BJ (cell line): ENCODE results near the gene STXBP3. TPM values are rescaled to one million over a fixed set of nuclear protein-coding genes. Genes with fewer than 3 reads are reported as not detected.

Source experiments
- CTCF ChIA-PET: fragments of 350-600 bp; formaldehyde crosslinking; extraction: SDS; loops from one replicate; lab custom pipeline; 2021; ENCODE audit warnings: antibody characterized with exemption, inconsistent platforms; lab: Yijun Ruan, JAX
- POLR2A ChIA-PET: fragments of 300-600 bp; sonication (Branson Sonifier 250); formaldehyde crosslinking; extraction: SDS; loops from one replicate; lab custom pipeline; 2021; ENCODE audit warnings: antibody characterized with exemption; lab: Charles Lee
- DNase-seq: peaks from one replicate; pipeline ENCODE4 v3.0.0-alpha.2; 2011; ENCODE audit warnings: low read depth
- H3K27me3 ChIP-seq: 2 replicates; pipeline ENCODE4 v1.6.0; 2011; ENCODE audit warnings: low read length; ENCODE audit not compliant: control insufficient read depth, insufficient read depth
- H3K36me3 ChIP-seq: 2 replicates; pipeline ENCODE4 v1.5.1; 2011; ENCODE audit warnings: low read length; ENCODE audit not compliant: control insufficient read depth, insufficient read depth
- H3K4me3 ChIP-seq: 2 replicates; pipeline ENCODE4 v1.5.1; 2011; ENCODE audit warnings: low read depth, mild to moderate bottlenecking, control low read depth, low read length
- CTCF ChIP-seq: IDR thresholded peaks from 2 replicates; pipeline ENCODE4 v1.5.1; 2011; ENCODE audit warnings: low read depth, mild to moderate bottlenecking, control low read depth, inconsistent platforms, low read length, moderate library complexity; ENCODE audit not compliant: insufficient read depth
- polyA plus RNA-seq: library from polyadenylated mRNA; depleted of rRNA; stranded (reverse); fragments of >200 nt; gene quantifications from 2 replicates; pipeline ENCODE4 v1.2.3, GENCODE V29; 2011

The STXBP3 gene
- polyA plus RNA-seq, 1 experiment, result 10.8 TPM

- Histone ChIP-seq H3K36me3 (no peaks in the 10 kb centered on the region), H3K27me3 (no peaks in the 10 kb centered on the region), H3K4me3 (no peak overlapping the region)
- DNase-seq, result no peak
- CTCF ChIA-PET, result interaction anchor here (1.6 to 7.2 kb wide), 8 partner anchors 10 to 67 kb away, joined by 5 to 147 read pairs (median 12); partner anchors contain the start of gene GPSM2
- TF ChIP-seq CTCF, result no peak
- POLR2A ChIA-PET, result no interaction called here
These were observed 83.0 kb downstream of the STXBP3 start for GRCh38 chr1:108829498-108829916.

GRCh38 chr1:108830119-108831008 lies 83.9 kb downstream of the STXBP3 start:
- POLR2A ChIA-PET, result interaction anchor here (1.1 kb wide), 1 partner anchor 66 kb away, joined by 5 read pairs; no protein-coding TSS in a partner anchor
- peak; percentile 96 for DNase-seq
- Histone ChIP-seq H3K36me3 (no peaks in the 10 kb centered on the region), H3K27me3 (no peaks in the 10 kb centered on the region), H3K4me3 (peak overlapping the region; percentile 12)
- TF ChIP-seq CTCF, result no peak
- CTCF ChIA-PET, result interaction anchor here (0.8 to 7.2 kb wide), 5 partner anchors 10 to 67 kb away, joined by 3 to 147 read pairs (median 17); no protein-coding TSS in a partner anchor

DNA sequence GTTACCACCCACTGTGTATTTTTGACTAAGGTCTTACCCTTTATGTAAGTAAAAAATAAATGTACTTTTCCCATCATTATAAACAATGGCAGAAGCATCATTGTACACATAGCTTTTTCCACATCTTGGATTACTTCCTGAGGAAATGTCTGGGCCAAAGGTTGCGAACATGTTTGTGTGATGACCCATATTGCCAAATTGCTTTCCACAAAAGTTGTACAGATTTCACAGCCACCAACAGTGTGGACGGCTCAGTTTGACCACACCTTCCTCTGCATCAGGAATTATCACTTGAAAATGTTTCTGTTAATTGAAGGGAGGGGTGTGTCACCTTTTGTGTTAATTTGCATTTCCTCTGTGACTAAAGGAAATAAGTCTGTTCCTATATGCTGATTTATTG lies 84.8 kb downstream of the STXBP3 start:
- DNase-seq, result peak; percentile 18
- no peaks in the 10 kb centered on the region for H3K36me3 ChIP-seq
- ChIA-PET POLR2A (interaction anchor here (1.1 kb wide), 1 partner anchor 65 kb away, joined by 5 read pairs; no protein-coding TSS in a partner anchor), CTCF (interaction anchor here (0.8 to 7.2 kb wide), 3 partner anchors 21 to 66 kb away, joined by 3 to 147 read pairs (median 17); no protein-coding TSS in a partner anchor)
- H3K27me3 ChIP-seq, result no peaks in the 10 kb centered on the region
- H3K4me3 ChIP-seq, result no peak overlapping the region
- no peak for TF ChIP-seq CTCF

DNA sequence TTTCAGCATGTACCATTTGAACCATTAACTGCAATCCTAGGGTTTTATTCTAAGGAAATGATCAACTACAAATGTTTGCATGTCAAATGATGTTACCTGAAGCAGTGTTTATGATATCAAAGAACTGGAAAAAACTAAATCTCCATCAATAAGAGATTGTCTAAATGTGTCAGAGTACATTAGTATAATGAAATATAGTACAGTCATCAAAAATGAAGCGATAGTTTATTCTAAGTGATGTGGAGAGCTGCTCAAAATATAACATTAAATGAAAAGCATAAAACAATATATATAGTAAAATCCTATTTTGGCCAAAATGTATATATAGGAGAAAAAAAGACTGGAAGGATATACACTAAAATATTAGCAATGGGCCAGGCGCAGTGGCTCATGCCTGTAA lies 86.5 kb downstream of the STXBP3 start:
- Histone ChIP-seq H3K4me3 (no peak overlapping the region), H3K27me3 (no peaks in the 10 kb centered on the region), H3K36me3 (no peaks in the 10 kb centered on the region)
- CTCF ChIA-PET, result interaction anchor here (1.2 kb wide), 1 partner anchor 17 kb away, joined by 5 read pairs; no protein-coding TSS in a partner anchor
- TF ChIP-seq CTCF, result no peak
- POLR2A ChIA-PET, result no interaction called here
- DNase-seq, result no peak

- Histone ChIP-seq H3K27me3 (0 out of 2 replicates have a peak, but pooled peaks cover 3% of the 10 kb centered on the region), H3K4me3 (no peak overlapping the region), H3K36me3 (no peaks in the 10 kb centered on the region)
- TF ChIP-seq CTCF, result no peak
- POLR2A ChIA-PET, result no interaction called here
- CTCF ChIA-PET, result interaction anchor here (1.8 kb wide), 1 partner anchor 13 kb away, joined by 7 read pairs; no protein-coding TSS in a partner anchor
- DNase-seq, result no peak
These were observed 95.2 kb downstream of the STXBP3 start for GRCh38 chr1:108841703-108842102.
